ENCODE results near the gene KCTD7. TPM values are rescaled to one million over a fixed set of nuclear protein-coding genes. Genes with fewer than 3 reads are reported as not detected.

The KCTD7 gene
- total RNA-seq, 1 experiment from 2014 or later, result 28.0 TPM

- in situ Hi-C loops (cut with HindIII; ENCODE audit: low pct_unique_long_range_greater_than_20kb, low sequenced_read_pairs), result no loop called here
- BruUV-seq (replicated peaks), result no TSS peak
Measured at GRCh38 chr7:66667023-66667728, 38.5 kb downstream of the KCTD7 start.

GRCh38 chr7:66668112-66668511, 39.4 kb downstream of the KCTD7 start:
- TF ChIP-seq POLR2AphosphoS5 (IDR thresholded peaks at IDR 0.05; ENCODE audit: low read depth, low read length) (no peak), CTCF (IDR thresholded peaks at IDR 0.05) (no peak), REST (IDR thresholded peaks at IDR 0.05; ENCODE audit: insufficient read depth in 1 of 2, low read depth in 2 of 2, low read length in 1 of 2) (no peak), SIN3A (IDR thresholded peaks at IDR 0.05; ENCODE audit: borderline replicate concordance, insufficient read depth, low read depth, low read length) (no peak), TCF7L2 (IDR thresholded peaks at IDR 0.05; ENCODE audit: low read depth, low read length) (no peak)
- BruUV-seq (replicated peaks), result no TSS peak
- no peak for ATAC-seq
- intact Hi-C loops (cut with micrococcal nuclease; ENCODE audit: unreplicated experiment), result no loop called here
- CTCF ChIA-PET, result no interaction called here
- in situ Hi-C loops (cut with HindIII; ENCODE audit: low pct_unique_long_range_greater_than_20kb, low sequenced_read_pairs), result no loop called here
- no peaks in the 10 kb centered on the region for H3K36me3 ChIP-seq (ENCODE audit: control insufficient read depth, insufficient read depth, low read length)
- H3K27me3 ChIP-seq (ENCODE audit: control insufficient read depth, insufficient read depth, low read length), result no peaks in the 10 kb centered on the region
- peaks cover 4% of the 10 kb centered on the region; the same call in 1 of the 2 replicates for H3K4me1 ChIP-seq (ENCODE audit: control insufficient read depth, insufficient read depth, low read length)
- H3K4me3 ChIP-seq (ENCODE audit: low read depth in 2 of 2, low read length in 2 of 2), result no peak overlapping the region
- no peaks in the 10 kb centered on the region for H3K9me3 ChIP-seq (ENCODE audit: control insufficient read depth, insufficient read depth, low read depth, low read length)
- no peak overlapping the region; the same call in 1 of the 2 replicates for H3K27ac ChIP-seq (ENCODE audit: low read length)
- POLR2A ChIA-PET, result no interaction called here
- no peak for DNase-seq (ENCODE audit: low read depth, low spot score)

More at GRCh38 chr7:66667023-66667728, 38.5 kb downstream of the KCTD7 start:
- Histone ChIP-seq H3K36me3 (ENCODE audit: control insufficient read depth, insufficient read depth, low read length) (no peaks in the 10 kb centered on the region), H3K4me1 (ENCODE audit: control insufficient read depth, insufficient read depth, low read length) (peaks cover 4% of the 10 kb centered on the region; the same call in 1 of the 2 replicates), H3K27me3 (ENCODE audit: control insufficient read depth, insufficient read depth, low read length) (no peaks in the 10 kb centered on the region), H3K9me3 (ENCODE audit: control insufficient read depth, insufficient read depth, low read depth, low read length) (no peaks in the 10 kb centered on the region), H3K27ac (ENCODE audit: low read length) (no peak overlapping the region), H3K4me3 (ENCODE audit: low read depth in 2 of 2, low read length in 2 of 2) (no peak overlapping the region)
- DNase-seq (ENCODE audit: low read depth, low spot score) (no peak), ATAC-seq (peak; percentile 8; the same call in 1 of the 2 replicates)
- TF ChIP-seq REST (IDR thresholded peaks at IDR 0.05; ENCODE audit: insufficient read depth in 1 of 2, low read depth in 2 of 2, low read length in 1 of 2) (no peak), POLR2AphosphoS5 (IDR thresholded peaks at IDR 0.05; ENCODE audit: low read depth, low read length) (no peak), TCF7L2 (IDR thresholded peaks at IDR 0.05; ENCODE audit: low read depth, low read length) (no peak), SIN3A (IDR thresholded peaks at IDR 0.05; ENCODE audit: borderline replicate concordance, insufficient read depth, low read depth, low read length) (no peak), CTCF (IDR thresholded peaks at IDR 0.05) (no peak)
- CTCF ChIA-PET, result no interaction called here
- intact Hi-C loops (cut with micrococcal nuclease; ENCODE audit: unreplicated experiment), result no loop called here
- POLR2A ChIA-PET, result no interaction called here

Data from Panc1 (cell line).